ENCODE results near the gene CLDN34.

CLDN34 gene

DNA sequence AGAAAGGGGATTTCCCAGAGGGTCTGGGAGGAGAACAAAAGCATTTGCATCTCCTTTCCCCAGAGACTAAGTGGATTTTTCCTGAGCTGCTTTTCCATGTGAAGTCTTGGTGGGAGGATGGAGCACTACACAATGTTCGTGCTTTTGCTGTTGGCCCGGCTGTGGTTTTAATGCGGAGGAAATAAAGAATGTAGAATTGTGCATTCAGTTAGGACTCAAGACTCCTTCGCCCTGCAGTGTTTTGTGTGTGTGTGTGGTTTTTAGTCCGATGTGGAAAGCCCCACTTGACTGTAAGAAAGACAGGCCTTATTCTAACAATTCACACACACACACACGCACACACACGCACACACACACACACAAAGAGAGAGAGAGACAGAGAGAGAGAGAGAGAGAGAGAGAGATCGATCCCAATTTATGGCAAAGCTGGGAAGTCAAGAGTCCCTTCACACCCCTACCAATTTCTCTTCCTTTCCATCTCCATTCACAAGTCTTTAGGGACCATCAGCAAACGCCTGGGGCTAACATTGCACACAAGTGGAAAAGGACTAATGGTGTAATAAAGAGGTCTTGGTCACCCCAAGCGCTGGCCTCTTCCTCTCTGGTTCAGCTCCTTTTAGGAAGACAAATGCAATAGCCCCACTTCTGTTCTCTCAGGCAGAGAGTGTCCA is 44.2 kb downstream of the CLDN34 start:
- Histone ChIP-seq H3K9me3 (ENCODE audit: control extremely low read depth in 1 of 5, control insufficient read depth in 4 of 5, insufficient read depth in 2 of 5, low read depth in 1 of 5, low read length in 4 of 5) (peaks cover 0 to 9% (median 0%) of the 10 kb centered on the region in 5 experiments), H3K27me3 (replicated peaks in 2 of 5; ENCODE audit: control insufficient read depth in 4 of 5, insufficient read depth in 5 of 5, low read length in 4 of 5) (peaks cover 0 to 28% (median 0%) of the 10 kb centered on the region in 5 experiments), H3K4me1 (ENCODE audit: control extremely low read depth in 1 of 4, control insufficient read depth in 4 of 4, insufficient read depth in 4 of 4, low read length in 3 of 4) (peaks cover 3 to 43% (median 20%) of the 10 kb centered on the region in 4 experiments), H3K36me3 (ENCODE audit: control insufficient read depth in 4 of 4, insufficient read depth in 4 of 4, low read length in 3 of 4) (no peaks in the 10 kb centered on the region), H3K4me3 (ENCODE audit: control insufficient read depth in 1 of 7, extremely low read depth in 1 of 7, insufficient read depth in 4 of 7, low read depth in 2 of 7, low read length in 6 of 7) (peak overlapping the region in 1 of 7 experiments; percentile 23), H3K27ac (ENCODE audit: insufficient read depth in 1 of 2, low read depth in 1 of 2, low read length in 2 of 2, poor library complexity in 1 of 2, severe bottlenecking in 2 of 2) (no peak overlapping the region)
- DNase-seq: peak in 2 of 3 donors; percentile 75 to 82
- POLR2A ChIA-PET: no interaction called here
- CTCF ChIA-PET: interaction anchor here (0.8 to 1.2 kb wide), 2 partner anchors 8 to 608 kb away, joined by 3 to 5 read pairs; no protein-coding TSS in a partner anchor
- no CpG with 5 or more reads among the region's 10 CpGs for WGBS (ENCODE audit: insufficient coverage)

DNA sequence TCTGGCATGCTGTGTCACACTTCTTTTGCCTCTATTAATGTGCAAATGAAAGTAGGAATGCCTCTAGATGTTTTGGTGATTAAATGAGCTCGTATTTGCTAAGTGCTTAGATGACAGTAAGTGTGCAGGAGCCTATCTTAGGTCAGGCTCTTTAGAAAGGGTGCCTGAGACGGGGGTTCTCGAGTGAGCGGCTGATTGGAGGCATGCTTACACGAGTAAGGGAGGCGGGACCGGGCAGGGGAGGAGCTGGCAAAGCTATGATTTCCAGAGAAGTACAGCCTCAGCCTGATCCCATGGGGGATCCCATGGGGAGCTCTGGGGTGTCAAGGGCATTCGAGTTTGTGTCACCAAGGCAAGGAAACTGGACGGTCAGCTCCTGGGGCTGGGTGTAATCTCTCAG is 44.8 kb downstream of the CLDN34 start:
- H3K36me3 ChIP-seq (ENCODE audit: control insufficient read depth in 4 of 4, insufficient read depth in 4 of 4, low read length in 3 of 4): no peaks in the 10 kb centered on the region
- 55% methylated on average over 8 of the region's 9 CpGs for WGBS (ENCODE audit: insufficient coverage)
- H3K27ac ChIP-seq (ENCODE audit: insufficient read depth in 1 of 2, low read depth in 1 of 2, low read length in 2 of 2, poor library complexity in 1 of 2, severe bottlenecking in 2 of 2): no peak overlapping the region
- H3K9me3 ChIP-seq (ENCODE audit: control extremely low read depth in 1 of 5, control insufficient read depth in 4 of 5, insufficient read depth in 2 of 5, low read depth in 1 of 5, low read length in 4 of 5): peaks cover 0 to 10% (median 0%) of the 10 kb centered on the region in 5 experiments
- ChIA-PET POLR2A (no interaction called here), CTCF (interaction anchor here (1.2 kb wide), 1 partner anchor 8 kb away, joined by 5 read pairs; no protein-coding TSS in a partner anchor)
- DNase-seq: no peak
- H3K4me1 ChIP-seq (ENCODE audit: control extremely low read depth in 1 of 4, control insufficient read depth in 4 of 4, insufficient read depth in 4 of 4, low read length in 3 of 4): peaks cover 3 to 48% (median 21%) of the 10 kb centered on the region in 4 experiments
- H3K27me3 ChIP-seq (replicated peaks in 2 of 5; ENCODE audit: control insufficient read depth in 4 of 5, insufficient read depth in 5 of 5, low read length in 4 of 5): peaks cover 0 to 30% (median 0%) of the 10 kb centered on the region in 5 experiments
- no peak overlapping the region for H3K4me3 ChIP-seq (ENCODE audit: control insufficient read depth in 1 of 7, extremely low read depth in 1 of 7, insufficient read depth in 4 of 7, low read depth in 2 of 7, low read length in 6 of 7)

DNA sequence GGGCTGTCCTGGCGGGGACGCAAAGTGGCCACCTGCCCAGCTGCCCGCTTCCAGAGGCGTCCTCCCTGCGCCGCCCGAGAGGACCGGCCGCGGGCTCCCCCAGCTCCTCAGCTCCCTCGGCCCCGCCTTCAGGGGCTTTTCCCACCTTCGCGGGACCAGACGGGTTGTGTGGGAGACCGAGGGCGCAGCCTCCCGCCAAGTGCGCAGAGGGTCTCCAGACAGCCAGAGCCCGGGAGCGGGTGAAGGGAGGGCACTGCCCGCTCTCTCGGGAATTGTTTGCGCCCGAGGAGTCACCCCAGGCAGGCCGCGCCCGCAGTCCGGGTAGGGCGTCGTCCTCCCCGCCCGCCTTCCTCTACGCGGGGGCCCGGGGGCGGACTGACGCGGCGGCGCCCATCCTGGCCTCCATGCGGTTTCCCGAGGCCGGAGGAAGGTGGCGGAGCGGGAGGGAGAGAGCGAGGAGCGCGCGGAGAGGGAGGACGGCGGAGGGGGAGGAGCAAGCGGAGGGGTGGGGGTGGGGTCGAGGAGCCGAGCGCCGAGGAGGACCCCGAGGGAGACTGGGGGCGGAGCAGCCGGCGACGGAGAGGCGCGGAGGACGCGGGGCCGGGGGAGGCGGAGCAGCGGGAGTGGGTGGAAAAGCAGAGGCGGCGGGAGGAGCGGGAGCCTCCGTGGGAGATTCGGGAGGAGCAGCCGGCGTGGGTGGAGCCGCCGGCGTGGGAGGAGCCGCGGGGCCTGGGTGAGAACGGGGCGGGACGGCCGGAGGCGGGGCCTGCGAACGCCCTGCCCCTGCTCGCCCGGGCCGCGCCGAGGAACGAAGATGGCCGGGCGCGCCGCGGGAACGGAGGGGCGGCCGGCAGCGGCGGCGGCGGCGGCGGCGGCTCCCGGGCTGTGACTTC is 47.5 kb downstream of the CLDN34 start:
- Histone ChIP-seq H3K9me3 (ENCODE audit: control extremely low read depth in 1 of 5, control insufficient read depth in 4 of 5, insufficient read depth in 2 of 5, low read depth in 1 of 5, low read length in 4 of 5) (peaks cover 0 to 8% (median 0%) of the 10 kb centered on the region in 5 experiments), H3K27me3 (replicated peaks in 2 of 5; ENCODE audit: control insufficient read depth in 4 of 5, insufficient read depth in 5 of 5, low read length in 4 of 5) (peaks cover 0 to 30% (median 0%) of the 10 kb centered on the region in 5 experiments), H3K27ac (ENCODE audit: insufficient read depth in 1 of 2, low read depth in 1 of 2, low read length in 2 of 2, poor library complexity in 1 of 2, severe bottlenecking in 2 of 2) (peak overlapping the region in 1 of 2 experiments; percentile 76), H3K4me3 (ENCODE audit: control insufficient read depth in 1 of 7, extremely low read depth in 1 of 7, insufficient read depth in 4 of 7, low read depth in 2 of 7, low read length in 6 of 7) (peak overlapping the region; percentile 51 to 76 (median 57)), H3K4me1 (ENCODE audit: control extremely low read depth in 1 of 4, control insufficient read depth in 4 of 4, insufficient read depth in 4 of 4, low read length in 3 of 4) (peaks cover 3 to 47% (median 18%) of the 10 kb centered on the region in 4 experiments), H3K36me3 (ENCODE audit: control insufficient read depth in 4 of 4, insufficient read depth in 4 of 4, low read length in 3 of 4) (no peaks in the 10 kb centered on the region)
- ChIA-PET POLR2A (interaction anchor here (0.6 to 1.2 kb wide), 2 partner anchors 11 to 268 kb away, joined by 3 to 4 read pairs; no protein-coding TSS in a partner anchor), CTCF (no interaction called here)
- DNase-seq: peak; percentile 71 to 84 (median 80)
- WGBS (ENCODE audit: insufficient coverage): 28% methylated on average over 50 of the region's 110 CpGs

DNA sequence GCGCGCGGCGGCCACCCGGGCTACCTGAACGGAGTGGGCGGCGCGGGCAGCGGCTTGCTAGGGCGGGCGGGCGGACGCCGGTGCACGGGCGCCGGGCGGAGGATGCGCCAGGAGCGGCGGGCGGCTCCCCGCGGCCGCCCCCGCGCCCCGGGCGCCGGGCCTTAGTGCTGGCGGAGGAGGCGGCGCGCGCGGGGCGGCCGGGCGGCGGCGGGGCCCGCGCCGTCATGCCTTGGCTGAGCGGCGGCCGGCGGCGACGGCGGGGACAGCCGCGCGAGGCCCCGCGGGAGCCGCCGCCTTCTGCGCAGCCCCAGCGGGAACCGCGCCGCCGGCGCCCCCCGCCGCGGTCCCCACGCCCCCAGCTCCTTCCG is 48.2 kb downstream of the CLDN34 start:
- Histone ChIP-seq H3K27me3 (replicated peaks in 2 of 5; ENCODE audit: control insufficient read depth in 4 of 5, insufficient read depth in 5 of 5, low read length in 4 of 5) (peaks cover 0 to 30% (median 0%) of the 10 kb centered on the region in 5 experiments), H3K9me3 (ENCODE audit: control extremely low read depth in 1 of 5, control insufficient read depth in 4 of 5, insufficient read depth in 2 of 5, low read depth in 1 of 5, low read length in 4 of 5) (peaks cover 0 to 8% (median 0%) of the 10 kb centered on the region in 5 experiments), H3K4me3 (ENCODE audit: control insufficient read depth in 1 of 7, extremely low read depth in 1 of 7, insufficient read depth in 4 of 7, low read depth in 2 of 7, low read length in 6 of 7) (peak overlapping the region in 5 of 7 experiments; percentile 36 to 72 (median 59)), H3K27ac (ENCODE audit: insufficient read depth in 1 of 2, low read depth in 1 of 2, low read length in 2 of 2, poor library complexity in 1 of 2, severe bottlenecking in 2 of 2) (no peak overlapping the region), H3K36me3 (ENCODE audit: control insufficient read depth in 4 of 4, insufficient read depth in 4 of 4, low read length in 3 of 4) (no peaks in the 10 kb centered on the region), H3K4me1 (ENCODE audit: control extremely low read depth in 1 of 4, control insufficient read depth in 4 of 4, insufficient read depth in 4 of 4, low read length in 3 of 4) (peaks cover 3 to 41% (median 18%) of the 10 kb centered on the region in 4 experiments)
- 20% methylated on average over 63 of the region's 71 CpGs for WGBS (ENCODE audit: insufficient coverage)
- ChIA-PET POLR2A (interaction anchor here (0.6 to 1.2 kb wide), 2 partner anchors 11 to 268 kb away, joined by 3 to 4 read pairs; no protein-coding TSS in a partner anchor), CTCF (interaction anchor here (1.6 kb wide), 1 partner anchor 68 kb away, joined by 6 read pairs; no protein-coding TSS in a partner anchor)
- DNase-seq: no peak

DNA sequence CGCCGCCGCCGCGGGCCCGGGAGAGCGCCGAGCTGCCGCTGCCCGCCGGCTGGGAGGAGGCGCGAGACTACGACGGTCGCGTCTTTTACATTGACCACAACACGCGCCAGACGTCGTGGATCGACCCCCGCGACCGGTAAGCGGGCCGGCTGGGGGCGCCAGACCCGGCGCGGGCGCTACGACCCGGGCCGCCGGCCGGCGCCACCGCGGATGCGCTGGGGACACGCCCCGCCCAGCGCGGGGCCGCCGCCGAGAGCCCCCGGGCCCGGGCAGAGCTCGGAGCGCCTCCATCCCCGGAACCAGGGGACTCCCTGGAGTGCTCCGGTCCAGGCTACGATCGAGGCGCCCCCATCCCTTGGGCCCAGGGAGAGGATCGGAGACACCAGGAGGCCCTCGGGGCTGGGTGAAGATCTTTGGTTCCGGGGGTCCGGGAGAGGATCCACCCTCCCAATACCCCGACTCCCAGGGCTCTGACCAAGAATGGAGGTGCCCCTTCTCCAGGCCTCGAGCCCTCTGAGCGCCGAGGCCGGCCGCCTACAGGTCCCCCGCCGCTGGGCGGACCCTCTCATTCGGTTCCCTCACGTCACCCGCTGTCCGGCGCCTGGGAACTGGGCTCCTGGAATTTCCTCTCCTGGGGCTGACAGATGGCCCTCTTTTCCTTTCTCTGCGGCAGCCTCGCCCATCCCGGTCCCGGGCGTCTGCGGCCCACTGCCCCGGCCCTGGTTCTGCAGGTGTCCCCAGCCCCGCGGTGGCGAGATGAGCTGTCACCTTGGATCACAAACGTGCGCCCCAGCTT is 48.8 kb downstream of the CLDN34 start:
- H3K27ac ChIP-seq (ENCODE audit: insufficient read depth in 1 of 2, low read depth in 1 of 2, low read length in 2 of 2, poor library complexity in 1 of 2, severe bottlenecking in 2 of 2): no peak overlapping the region
- peaks cover 0 to 8% (median 0%) of the 10 kb centered on the region in 5 experiments for H3K9me3 ChIP-seq (ENCODE audit: control extremely low read depth in 1 of 5, control insufficient read depth in 4 of 5, insufficient read depth in 2 of 5, low read depth in 1 of 5, low read length in 4 of 5)
- CTCF ChIA-PET: interaction anchor here (1.0 to 1.8 kb wide), 6 partner anchors 11 to 140 kb away, joined by 3 to 6 read pairs (median 3); no protein-coding TSS in a partner anchor
- H3K27me3 ChIP-seq (replicated peaks in 2 of 5; ENCODE audit: control insufficient read depth in 4 of 5, insufficient read depth in 5 of 5, low read length in 4 of 5): peaks cover 0 to 30% (median 0%) of the 10 kb centered on the region in 5 experiments
- 32% methylated on average over 72 of the region's 87 CpGs for WGBS (ENCODE audit: insufficient coverage)
- POLR2A ChIA-PET: interaction anchor here (0.6 kb wide), 1 partner anchor 269 kb away, joined by 3 read pairs; no protein-coding TSS in a partner anchor
- peaks cover 2 to 35% (median 17%) of the 10 kb centered on the region in 4 experiments for H3K4me1 ChIP-seq (ENCODE audit: control extremely low read depth in 1 of 4, control insufficient read depth in 4 of 4, insufficient read depth in 4 of 4, low read length in 3 of 4)
- DNase-seq: peak in 1 of 3 donors; percentile 37
- H3K36me3 ChIP-seq (ENCODE audit: control insufficient read depth in 4 of 4, insufficient read depth in 4 of 4, low read length in 3 of 4): no peaks in the 10 kb centered on the region
- peak overlapping the region; percentile 31 to 72 (median 54) for H3K4me3 ChIP-seq (ENCODE audit: control insufficient read depth in 1 of 7, extremely low read depth in 1 of 7, insufficient read depth in 4 of 7, low read depth in 2 of 7, low read length in 6 of 7)

DNA sequence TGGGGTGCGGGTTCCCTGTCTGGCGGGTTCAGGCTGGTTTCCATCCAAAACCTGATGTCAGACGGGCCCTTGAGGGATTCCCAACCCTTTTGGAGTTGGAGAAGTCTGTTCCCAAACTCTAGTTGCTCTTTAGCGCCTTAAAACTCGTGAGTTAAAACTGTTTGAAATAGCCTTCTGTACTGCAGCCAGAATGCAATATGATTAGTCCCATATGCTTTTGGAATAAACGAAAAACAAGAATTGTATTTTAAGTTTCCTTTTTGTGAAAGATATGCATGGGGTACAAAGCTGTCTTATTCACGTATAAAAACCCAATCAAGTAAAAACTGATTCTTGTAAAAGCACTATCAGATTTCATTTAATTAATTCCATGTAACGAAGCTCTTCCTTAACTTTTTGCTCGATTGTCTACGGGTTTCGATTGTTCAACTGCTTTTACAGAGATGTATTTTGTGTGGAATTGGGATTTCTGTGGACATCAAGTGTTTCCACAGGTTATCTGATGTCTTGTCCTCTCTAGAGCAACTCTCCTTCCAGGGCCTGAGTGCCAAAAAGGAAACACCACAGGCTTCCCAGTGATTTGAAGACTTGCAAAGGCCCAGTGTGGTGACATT is 49.5 kb downstream of the CLDN34 start:
- H3K36me3 ChIP-seq (ENCODE audit: control insufficient read depth in 4 of 4, insufficient read depth in 4 of 4, low read length in 3 of 4): no peaks in the 10 kb centered on the region
- H3K4me1 ChIP-seq (ENCODE audit: control extremely low read depth in 1 of 4, control insufficient read depth in 4 of 4, insufficient read depth in 4 of 4, low read length in 3 of 4): peaks cover 0 to 28% (median 12%) of the 10 kb centered on the region in 4 experiments
- H3K27ac ChIP-seq (ENCODE audit: insufficient read depth in 1 of 2, low read depth in 1 of 2, low read length in 2 of 2, poor library complexity in 1 of 2, severe bottlenecking in 2 of 2): no peak overlapping the region
- H3K27me3 ChIP-seq (replicated peaks in 2 of 5; ENCODE audit: control insufficient read depth in 4 of 5, insufficient read depth in 5 of 5, low read length in 4 of 5): peaks cover 0 to 29% (median 0%) of the 10 kb centered on the region in 5 experiments
- ChIA-PET CTCF (interaction anchor here (1.0 to 1.8 kb wide), 7 partner anchors 12 to 141 kb away, joined by 3 to 6 read pairs (median 3); no protein-coding TSS in a partner anchor), POLR2A (no interaction called here)
- peaks cover 0 to 8% (median 0%) of the 10 kb centered on the region in 5 experiments for H3K9me3 ChIP-seq (ENCODE audit: control extremely low read depth in 1 of 5, control insufficient read depth in 4 of 5, insufficient read depth in 2 of 5, low read depth in 1 of 5, low read length in 4 of 5)
- WGBS (ENCODE audit: insufficient coverage): 68% methylated on average over 7 of the region's 11 CpGs
- peak overlapping the region in 6 of 7 experiments; percentile 31 to 72 (median 56) for H3K4me3 ChIP-seq (ENCODE audit: control insufficient read depth in 1 of 7, extremely low read depth in 1 of 7, insufficient read depth in 4 of 7, low read depth in 2 of 7, low read length in 6 of 7)
- no peak for DNase-seq

All from common myeloid progenitor, CD34-positive (primary cell).